HUES64 (cell line): ENCODE data around the gene GPR37L1.
"Not testable (repeated sequence)": the region's sequence is repeated elsewhere in the genome, so short reads cannot be mapped to it uniquely, and the experiment has no call there.

Source experiments
- H3K27ac ChIP-seq: 2 replicates; pipeline ENCODE4 v1.7.0; 2013; ENCODE audit warnings: low read depth, low read length, inconsistent platforms
- H3K27me3 ChIP-seq: 2 replicates; pipeline ENCODE4 v1.6.1; 2013; ENCODE audit warnings: mild to moderate bottlenecking, low read length; ENCODE audit not compliant: insufficient read depth
- H3K36me3 ChIP-seq: 2 replicates; pipeline ENCODE4 v1.6.1; 2013; ENCODE audit warnings: mild to moderate bottlenecking, low read length; ENCODE audit not compliant: insufficient read depth
- H3K4me1 ChIP-seq: 2 replicates; pipeline ENCODE4 v1.6.1; 2013; ENCODE audit warnings: mild to moderate bottlenecking, low read length, moderate library complexity; ENCODE audit not compliant: insufficient read depth
- H3K4me3 ChIP-seq: 2 replicates; pipeline ENCODE4 v1.5.1; 2013; ENCODE audit warnings: mild to moderate bottlenecking, low read length, moderate library complexity
- H3K9ac ChIP-seq: 2 replicates; pipeline ENCODE4 v1.6.1; 2013; ENCODE audit warnings: mild to moderate bottlenecking, low read depth, low read length
- H3K9me3 ChIP-seq: 2 replicates; pipeline ENCODE4 v1.6.1; 2013; ENCODE audit warnings: low read depth, low read length; ENCODE audit not compliant: insufficient read depth
- WGBS: fragments of 150-250, 120-280 bp; methylation state at CpG from one replicate; pipeline ENCODE4 v1.1.7; 2013; ENCODE audit warnings: missing lambda C conversion rate; 5-methylcytosine and 5-hydroxymethylcytosine counted together

GPR37L1 gene

GRCh38 chr1:202111589-202111988, 11.1 kb upstream of the GPR37L1 start:
- not testable (repeated sequence) for H3K27ac ChIP-seq, H3K27me3 ChIP-seq, H3K36me3 ChIP-seq, H3K9me3 ChIP-seq, H3K9ac ChIP-seq, H3K4me3 ChIP-seq, H3K4me1 ChIP-seq
- WGBS = 88% methylated on average over 6 of the region's 7 CpGs

- Histone ChIP-seq H3K27ac (no peak overlapping the region), H3K27me3 (no peaks in the 10 kb centered on the region), H3K36me3 (no peaks in the 10 kb centered on the region), H3K4me3 (no peak overlapping the region), H3K9me3 (no peaks in the 10 kb centered on the region), H3K9ac (no peak overlapping the region), H3K4me1 (peaks cover 6% of the 10 kb centered on the region; the same call in 1 of the 2 replicates)
- 56% methylated on average over 5 of the region's 5 CpGs for WGBS
These were observed 9.6 kb upstream of the GPR37L1 start for GRCh38 chr1:202112859-202113689.

DNA sequence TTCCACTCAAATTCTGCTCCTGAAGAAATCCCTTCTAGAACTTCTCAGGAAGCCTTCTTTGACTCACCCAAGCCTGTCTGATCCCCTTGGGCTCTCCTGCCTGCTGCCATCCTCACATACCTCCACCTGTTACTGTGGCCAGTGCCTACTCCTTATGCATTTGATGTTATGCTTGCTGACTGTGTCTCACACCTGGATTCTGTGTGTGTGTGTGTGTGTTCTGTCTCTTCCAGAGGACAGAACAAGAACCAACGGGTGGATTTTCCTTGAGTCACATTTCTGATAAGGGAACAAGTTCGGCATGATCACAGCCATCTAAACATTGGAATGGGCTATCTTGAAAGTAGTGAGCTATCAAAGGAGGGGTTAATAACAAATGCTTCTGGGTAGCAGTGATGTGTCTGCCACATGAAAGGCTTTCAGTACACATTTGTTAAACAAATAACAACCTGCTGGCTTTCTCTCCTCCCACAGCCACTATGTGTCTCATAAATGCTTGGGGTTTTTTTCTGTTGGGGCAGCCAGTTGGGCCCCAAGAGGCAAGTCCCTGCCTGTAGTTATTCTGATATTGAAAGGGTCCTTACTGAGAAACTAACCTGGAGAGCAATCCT, 8.9 kb upstream of the GPR37L1 start:
- no peak overlapping the region for H3K27ac ChIP-seq
- 80% methylated on average over 2 of the region's 2 CpGs for WGBS
- H3K4me1 ChIP-seq = peaks cover 6% of the 10 kb centered on the region; the same call in 1 of the 2 replicates
- no peak overlapping the region for H3K4me3 ChIP-seq
- no peak overlapping the region for H3K9ac ChIP-seq
- H3K36me3 ChIP-seq = no peaks in the 10 kb centered on the region
- H3K9me3 ChIP-seq = no peaks in the 10 kb centered on the region
- no peaks in the 10 kb centered on the region for H3K27me3 ChIP-seq

GRCh38 chr1:202116287-202116686, 6.4 kb upstream of the GPR37L1 start:
- peaks cover 6% of the 10 kb centered on the region; the same call in 1 of the 2 replicates for H3K4me1 ChIP-seq
- H3K36me3 ChIP-seq = no peaks in the 10 kb centered on the region
- 95% methylated on average over 8 of the region's 8 CpGs for WGBS
- no peaks in the 10 kb centered on the region for H3K9me3 ChIP-seq
- H3K9ac ChIP-seq = no peak overlapping the region
- no peak overlapping the region for H3K27ac ChIP-seq
- no peak overlapping the region for H3K4me3 ChIP-seq
- no peaks in the 10 kb centered on the region for H3K27me3 ChIP-seq

- peaks cover 6% of the 10 kb centered on the region; the same call in 1 of the 2 replicates for H3K4me1 ChIP-seq
- no peaks in the 10 kb centered on the region for H3K36me3 ChIP-seq
These were observed 4.8 kb upstream of the GPR37L1 start for GRCh38 chr1:202117898-202118371.

GRCh38 chr1:202121006-202121405, 1.7 kb upstream of the GPR37L1 start:
- H3K27ac ChIP-seq = no peak overlapping the region
- H3K9ac ChIP-seq = no peak overlapping the region
- H3K36me3 ChIP-seq = no peaks in the 10 kb centered on the region
- H3K4me3 ChIP-seq = no peak overlapping the region
- no peaks in the 10 kb centered on the region for H3K9me3 ChIP-seq
- 85% methylated on average over 7 of the region's 7 CpGs for WGBS
- H3K4me1 ChIP-seq = no peaks in the 10 kb centered on the region
- no peaks in the 10 kb centered on the region for H3K27me3 ChIP-seq

More at GRCh38 chr1:202117898-202118371, 4.8 kb upstream of the GPR37L1 start:
- WGBS = 93% methylated on average over 10 of the region's 10 CpGs
- no peak overlapping the region for H3K27ac ChIP-seq
- H3K4me3 ChIP-seq = no peak overlapping the region
- no peaks in the 10 kb centered on the region for H3K27me3 ChIP-seq
- H3K9me3 ChIP-seq = no peaks in the 10 kb centered on the region
- no peak overlapping the region for H3K9ac ChIP-seq

- H3K27me3 ChIP-seq = no peaks in the 10 kb centered on the region
- 95% methylated on average over 10 of the region's 10 CpGs for WGBS
These were observed 658 bp downstream of the GPR37L1 start for GRCh38 chr1:202123336-202123813.

DNA sequence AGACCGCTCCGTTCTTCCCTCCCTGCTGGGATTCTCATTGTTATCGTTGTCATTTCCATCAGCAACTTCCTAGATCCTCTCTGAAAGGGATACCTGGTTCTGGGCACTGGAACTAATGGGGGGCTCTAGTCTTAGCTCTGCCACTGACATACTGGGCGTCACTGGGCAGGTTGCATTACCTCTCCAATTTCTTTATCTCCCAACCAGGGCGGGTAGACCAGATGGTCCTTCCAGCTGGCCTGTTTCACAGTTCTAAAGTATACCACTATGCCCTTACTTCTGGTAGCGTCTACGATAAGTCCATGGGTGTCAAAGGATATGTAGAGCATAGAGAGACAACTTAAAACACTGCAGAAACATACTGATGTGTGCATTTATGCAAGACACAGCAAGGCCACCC, 1.4 kb downstream of the GPR37L1 start:
- no peaks in the 10 kb centered on the region for H3K4me1 ChIP-seq
- no peak overlapping the region for H3K27ac ChIP-seq
- 82% methylated on average over 7 of the region's 7 CpGs for WGBS
- no peaks in the 10 kb centered on the region for H3K9me3 ChIP-seq
- no peaks in the 10 kb centered on the region for H3K27me3 ChIP-seq
- no peak overlapping the region for H3K9ac ChIP-seq
- H3K36me3 ChIP-seq = no peaks in the 10 kb centered on the region
- H3K4me3 ChIP-seq = no peak overlapping the region

More at GRCh38 chr1:202123336-202123813, 658 bp downstream of the GPR37L1 start:
- Histone ChIP-seq H3K27ac (no peak overlapping the region), H3K9me3 (no peaks in the 10 kb centered on the region), H3K9ac (no peak overlapping the region), H3K36me3 (no peaks in the 10 kb centered on the region), H3K4me3 (no peak overlapping the region), H3K4me1 (no peaks in the 10 kb centered on the region)

DNA sequence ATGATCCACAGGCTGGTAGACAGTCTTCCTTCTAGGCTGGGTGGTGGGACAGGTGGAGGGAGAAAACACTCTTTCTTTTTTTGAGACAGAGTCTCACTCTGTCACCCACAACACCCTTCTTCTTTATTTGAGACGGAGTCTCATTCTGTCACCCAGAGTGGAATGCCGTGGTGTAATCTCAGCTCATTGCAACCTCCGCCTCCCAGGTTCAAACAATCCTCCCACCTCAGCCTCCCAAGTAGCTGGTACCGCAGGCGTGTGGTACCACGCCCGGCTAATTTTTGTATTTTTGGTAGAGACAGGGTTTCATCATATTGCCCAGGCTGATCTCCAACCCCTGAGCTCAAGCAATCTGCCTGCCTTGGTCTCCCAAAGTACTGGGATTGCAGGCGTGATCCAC, 2.9 kb downstream of the GPR37L1 start:
- Histone ChIP-seq H3K4me1 (no peaks in the 10 kb centered on the region), H3K27ac (no peak overlapping the region), H3K27me3 (no peaks in the 10 kb centered on the region), H3K4me3 (no peak overlapping the region), H3K9ac (no peak overlapping the region), H3K9me3 (no peaks in the 10 kb centered on the region), H3K36me3 (no peaks in the 10 kb centered on the region)
- WGBS = 94% methylated on average over 8 of the region's 8 CpGs

GRCh38 chr1:202126426-202126825, 3.7 kb downstream of the GPR37L1 start:
- WGBS = 68% methylated on average over 9 of the region's 9 CpGs
- no peak overlapping the region for H3K9ac ChIP-seq
- no peaks in the 10 kb centered on the region for H3K36me3 ChIP-seq
- no peaks in the 10 kb centered on the region for H3K27me3 ChIP-seq
- H3K27ac ChIP-seq = no peak overlapping the region
- no peak overlapping the region for H3K4me3 ChIP-seq
- H3K4me1 ChIP-seq = no peaks in the 10 kb centered on the region
- no peaks in the 10 kb centered on the region for H3K9me3 ChIP-seq

DNA sequence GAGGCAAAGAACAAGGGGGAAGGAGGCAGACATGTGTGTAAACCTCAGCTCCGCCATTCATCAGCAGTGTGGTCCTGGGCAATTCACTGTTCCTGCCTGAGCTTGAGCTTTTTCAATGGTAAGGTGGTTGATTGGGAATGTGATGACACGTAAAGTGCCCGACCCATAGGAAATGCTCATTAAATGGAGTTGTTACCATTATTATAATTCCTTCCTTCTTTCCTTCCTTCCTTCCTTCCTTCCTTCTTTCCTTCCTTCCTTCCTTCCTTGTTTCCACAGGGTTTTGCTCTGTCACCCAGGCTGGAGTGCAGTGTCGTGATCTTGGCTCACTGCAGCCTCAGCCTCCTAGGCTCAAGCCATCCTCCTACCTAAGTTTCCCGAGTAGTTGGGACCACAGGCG, 4.3 kb downstream of the GPR37L1 start:
- H3K4me3 ChIP-seq = no peak overlapping the region
- H3K36me3 ChIP-seq = no peaks in the 10 kb centered on the region
- 94% methylated on average over 6 of the region's 6 CpGs for WGBS
- no peak overlapping the region for H3K9ac ChIP-seq
- H3K9me3 ChIP-seq = no peaks in the 10 kb centered on the region
- H3K27me3 ChIP-seq = no peaks in the 10 kb centered on the region
- H3K4me1 ChIP-seq = no peaks in the 10 kb centered on the region
- no peak overlapping the region for H3K27ac ChIP-seq
